Astrocyte (in vitro differentiated cells and primary cell): ENCODE results near the gene MKKS. TPM values are rescaled to one million over a fixed set of nuclear protein-coding genes. Genes with fewer than 3 reads are reported as not detected.
A peak's percentile ranks its signal among the peaks of the same experiment; 100 is the strongest.

ENCODE experiments used
- DNase-seq: peaks from one replicate; pipeline ENCODE4 v3.0.0-alpha.2; 2010; ENCODE audit warnings: low read depth
- FAIRE-seq: peaks from 2 replicates; lab custom pipeline; 2011; peaks lifted over from hg19 to GRCh38; lab: Jason Lieb, UNC
- H2AFZ ChIP-seq: 2 replicates; pipeline ENCODE4 v1.6.0; 2012; ENCODE audit warnings: low read depth, low read length, inconsistent platforms
- H3K27ac ChIP-seq: 2 replicates; pipeline ENCODE4 v1.5.1; 2011; ENCODE audit warnings: low read depth, low read length, inconsistent platforms
- H3K27me3 ChIP-seq: 2 replicates; pipeline ENCODE4 v1.6.0; 2011; ENCODE audit warnings: low read length, inconsistent platforms; ENCODE audit not compliant: insufficient read depth
- H3K36me3 ChIP-seq: 2 replicates; pipeline ENCODE4 v1.5.1; 2011; ENCODE audit warnings: low read length, inconsistent platforms; ENCODE audit not compliant: insufficient read depth
- H3K4me1 ChIP-seq: 2 replicates; pipeline ENCODE4 v1.5.1; 2011; ENCODE audit warnings: low read length, inconsistent platforms; ENCODE audit not compliant: insufficient read depth
- H3K4me2 ChIP-seq: 2 replicates; pipeline ENCODE4 v1.6.0; 2012; ENCODE audit warnings: low read length, inconsistent platforms
- H3K4me3 ChIP-seq: 2 replicates; pipeline ENCODE4 v1.5.1; 2011; ENCODE audit warnings: low read depth, mild to moderate bottlenecking, low read length, inconsistent platforms; ENCODE audit not compliant: insufficient read depth
- H3K79me2 ChIP-seq: 2 replicates; pipeline ENCODE4 v1.6.0; 2012; ENCODE audit warnings: mild to moderate bottlenecking, low read length, inconsistent platforms; ENCODE audit not compliant: insufficient read depth
- H3K9ac ChIP-seq: 2 replicates; pipeline ENCODE4 v1.6.0; 2012; ENCODE audit warnings: mild to moderate bottlenecking, low read length, inconsistent platforms
- H3K9me3 ChIP-seq: 2 replicates; pipeline ENCODE4 v1.5.1; 2012; ENCODE audit warnings: low read depth, mild to moderate bottlenecking, low read length, inconsistent platforms; ENCODE audit not compliant: insufficient read depth
- H4K20me1 ChIP-seq: 2 replicates; pipeline ENCODE4 v1.6.0; 2012; ENCODE audit warnings: low read length, inconsistent platforms; ENCODE audit not compliant: insufficient read depth
- H3K27ac Mint-ChIP-seq: one replicate; pipeline ENCODE4 v1.8.0; 2021; ENCODE audit warnings: mild to moderate bottlenecking, mixed read lengths; ENCODE audit not compliant: unreplicated experiment
- H3K27me3 Mint-ChIP-seq: one replicate; pipeline ENCODE4 v1.8.0; 2021; ENCODE audit warnings: low read depth, mixed read lengths; ENCODE audit not compliant: unreplicated experiment
- H3K36me3 Mint-ChIP-seq: one replicate; pipeline ENCODE4 v1.8.0; 2021; ENCODE audit warnings: low read depth, mixed read lengths; ENCODE audit not compliant: unreplicated experiment
- H3K4me1 Mint-ChIP-seq: one replicate; pipeline ENCODE4 v1.8.0; 2021; ENCODE audit warnings: low read depth, mixed read lengths; ENCODE audit not compliant: unreplicated experiment
- H3K4me3 Mint-ChIP-seq: one replicate; pipeline ENCODE4 v1.8.0; 2021; ENCODE audit warnings: mild to moderate bottlenecking, moderate library complexity, mixed read lengths; ENCODE audit not compliant: unreplicated experiment
- H3K9me3 Mint-ChIP-seq: one replicate; pipeline ENCODE4 v1.8.0; 2021; ENCODE audit warnings: mild to moderate bottlenecking, mixed read lengths; ENCODE audit not compliant: unreplicated experiment
- CTCF ChIP-seq: IDR thresholded peaks from 2 replicates; pipeline ENCODE4 v1.5.1; 2011; ENCODE audit warnings: low read depth, mild to moderate bottlenecking, inconsistent platforms, low read length, moderate library complexity; ENCODE audit not compliant: insufficient read depth
- EZH2 ChIP-seq: IDR thresholded peaks from 2 replicates; pipeline ENCODE4 v1.6.1; 2012; ENCODE audit warnings: mild to moderate bottlenecking, low read length, inconsistent platforms; ENCODE audit not compliant: insufficient read depth
- total RNA-seq: library from RNA; stranded (reverse); gene quantifications from 2 replicates; pipeline ENCODE4 v1.2.1, GENCODE V29; 2021

Gene MKKS
- total RNA-seq, 1 donor from 2014 or later: 13.4 TPM

DNA sequence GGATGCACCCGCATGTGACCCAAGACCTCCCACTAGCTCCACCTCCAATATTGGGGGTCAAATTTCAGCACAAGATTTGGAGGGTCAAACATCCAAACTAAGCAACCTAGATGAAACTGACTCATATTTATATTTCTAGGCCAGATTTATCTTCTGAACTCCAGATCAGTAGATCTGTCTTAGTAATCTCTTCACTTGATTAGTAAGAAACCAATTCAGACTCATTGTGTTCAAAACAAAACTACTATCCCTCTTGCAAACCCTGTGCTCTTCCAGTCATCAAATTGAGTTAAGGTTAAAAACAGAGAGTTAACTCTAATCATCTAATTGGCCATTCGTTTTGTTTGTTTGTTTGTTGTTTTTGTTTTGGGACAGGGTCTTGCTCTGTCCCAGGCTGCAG, 43.3 kb downstream of the MKKS start:
- Mint-ChIP-seq H3K9me3 (peaks cover 3% of the 10 kb centered on the region), H3K4me3 (no peak overlapping the region), H3K36me3 (no peaks in the 10 kb centered on the region), H3K27me3 (no peaks in the 10 kb centered on the region), H3K4me1 (peaks cover 8% of the 10 kb centered on the region), H3K27ac (no peak overlapping the region)
- FAIRE-seq: no peak
- Histone ChIP-seq H3K9ac (no peak overlapping the region), H3K36me3 (no peaks in the 10 kb centered on the region), H4K20me1 (no peaks in the 10 kb centered on the region), H3K27ac (no peak overlapping the region), H3K4me2 (no peak overlapping the region), H2AFZ (no peak overlapping the region), H3K4me1 (no peaks in the 10 kb centered on the region), H3K4me3 (no peak overlapping the region), H3K79me2 (no peaks in the 10 kb centered on the region), H3K9me3 (peaks cover 3% of the 10 kb centered on the region), H3K27me3 (no peaks in the 10 kb centered on the region)
- TF ChIP-seq EZH2: no peak
- TF ChIP-seq CTCF: no peak
- DNase-seq: no peak

GRCh38 chr20:10388597-10388996, 45.4 kb downstream of the MKKS start:
- Histone ChIP-seq H2AFZ (no peak overlapping the region), H3K27ac (no peak overlapping the region), H3K27me3 (no peaks in the 10 kb centered on the region), H3K79me2 (no peaks in the 10 kb centered on the region), H3K36me3 (no peaks in the 10 kb centered on the region), H3K4me2 (no peak overlapping the region), H3K4me3 (no peak overlapping the region), H3K4me1 (no peaks in the 10 kb centered on the region), H4K20me1 (no peaks in the 10 kb centered on the region), H3K9me3 (peaks cover 3% of the 10 kb centered on the region), H3K9ac (no peak overlapping the region)
- H3K9me3 Mint-ChIP-seq: peaks cover 3% of the 10 kb centered on the region
- peak overlapping the region; percentile 50 for H3K4me3 Mint-ChIP-seq
- H3K27me3 Mint-ChIP-seq: no peaks in the 10 kb centered on the region
- no peak for DNase-seq
- peaks cover 8% of the 10 kb centered on the region for H3K4me1 Mint-ChIP-seq
- TF ChIP-seq CTCF (no peak), EZH2 (no peak)
- FAIRE-seq: no peak
- peak overlapping the region; percentile 80 for H3K27ac Mint-ChIP-seq
- no peaks in the 10 kb centered on the region for H3K36me3 Mint-ChIP-seq

DNA sequence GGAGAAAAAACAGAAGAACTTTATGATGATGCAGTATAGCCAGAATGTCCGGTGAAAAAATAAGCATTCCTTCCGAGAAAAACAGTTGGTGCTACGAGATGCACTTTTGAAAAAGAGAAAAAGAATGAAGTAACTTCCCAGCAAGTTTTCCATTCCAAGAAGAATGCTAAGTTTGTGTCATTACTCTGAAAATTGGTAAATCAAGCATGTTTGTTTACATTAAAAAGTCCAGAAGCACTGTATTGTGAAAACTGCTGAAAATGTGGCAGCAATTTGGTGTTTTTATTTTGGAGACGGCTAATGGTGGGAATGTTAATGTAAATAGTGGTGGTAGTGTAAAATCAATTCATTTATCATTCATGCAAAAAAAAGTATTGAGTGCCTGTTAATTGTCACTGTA, 46.3 kb downstream of the MKKS start:
- Histone ChIP-seq H3K4me2 (no peak overlapping the region), H3K4me3 (no peak overlapping the region), H3K36me3 (no peaks in the 10 kb centered on the region), H2AFZ (no peak overlapping the region), H3K4me1 (no peaks in the 10 kb centered on the region), H3K79me2 (no peaks in the 10 kb centered on the region), H4K20me1 (no peaks in the 10 kb centered on the region), H3K27me3 (no peaks in the 10 kb centered on the region), H3K9me3 (peaks cover 3% of the 10 kb centered on the region), H3K27ac (no peak overlapping the region), H3K9ac (no peak overlapping the region)
- no peak overlapping the region for H3K27ac Mint-ChIP-seq
- no peak for TF ChIP-seq EZH2
- TF ChIP-seq CTCF: no peak
- no peak overlapping the region for H3K4me3 Mint-ChIP-seq
- DNase-seq (no peak), FAIRE-seq (no peak)
- H3K4me1 Mint-ChIP-seq: peaks cover 8% of the 10 kb centered on the region
- H3K36me3 Mint-ChIP-seq: no peaks in the 10 kb centered on the region
- peaks cover 3% of the 10 kb centered on the region for H3K9me3 Mint-ChIP-seq
- no peaks in the 10 kb centered on the region for H3K27me3 Mint-ChIP-seq
